GM18873 (cell line): ENCODE data around the gene SFT2D2.
"Not testable (repeated sequence)": the region's sequence is repeated elsewhere in the genome, so short reads cannot be mapped to it uniquely, and the experiment has no call there.

ENCODE experiments used
- ATAC-seq: cut with Tn5 transposase; IDR thresholded peaks from one replicate; pipeline ENCODE4 v1.9.1; 2021; ENCODE audit warnings: mild to moderate bottlenecking, moderate library complexity, moderate number of reproducible peaks; ENCODE audit not compliant: unreplicated experiment, low FRiP score

Gene SFT2D2

GRCh38 chr1:168225476-168226190 is at the start of gene SFT2D2:
TSS of gene SFT2D2 (plus strand) at chr1:168226004. CDS start at chr1:168226080, 76 bp downstream.
- ATAC-seq: peak; percentile 61

- no peak for ATAC-seq
Measured at GRCh38 chr1:168178227-168178637, 47.6 kb upstream of the SFT2D2 start.

GRCh38 chr1:168178638-168179437 is 47.0 kb upstream of the SFT2D2 start, which contains the start of gene TIPRL:
TSS of gene TIPRL (plus strand) at chr1:168178962. CDS start at chr1:168179078, 116 bp downstream.
- ATAC-seq: peak; percentile 79

GRCh38 chr1:168179438-168180147 is 46.2 kb upstream of the SFT2D2 start:
- ATAC-seq: no peak

GRCh38 chr1:168180148-168180524 is 45.7 kb upstream of the SFT2D2 start:
- no peak for ATAC-seq

GRCh38 chr1:168181063-168181720 is 44.6 kb upstream of the SFT2D2 start:
- not testable (repeated sequence) for ATAC-seq

GRCh38 chr1:168187177-168187576 is 38.6 kb upstream of the SFT2D2 start:
- ATAC-seq: no peak

- ATAC-seq: no peak
Measured at GRCh38 chr1:168190403-168190802, 35.4 kb upstream of the SFT2D2 start.

GRCh38 chr1:168195199-168196135 is 30.3 kb upstream of the SFT2D2 start:
- no peak for ATAC-seq

GRCh38 chr1:168199056-168199455 is 26.7 kb upstream of the SFT2D2 start:
- ATAC-seq: no peak

- no peak for ATAC-seq
Measured at GRCh38 chr1:168202941-168203654, 22.7 kb upstream of the SFT2D2 start.

GRCh38 chr1:168206111-168206510 is 19.7 kb upstream of the SFT2D2 start:
- no peak for ATAC-seq

GRCh38 chr1:168207673-168208072 is 18.1 kb upstream of the SFT2D2 start:
- ATAC-seq: not testable (repeated sequence)

GRCh38 chr1:168210312-168210711 is 15.5 kb upstream of the SFT2D2 start:
- ATAC-seq: no peak

GRCh38 chr1:168213349-168213748 is 12.5 kb upstream of the SFT2D2 start:
- ATAC-seq: no peak

GRCh38 chr1:168216171-168216570 is 9.6 kb upstream of the SFT2D2 start:
- ATAC-seq: no peak

- no peak for ATAC-seq
Measured at GRCh38 chr1:168217664-168218063, 8.1 kb upstream of the SFT2D2 start.

GRCh38 chr1:168218658-168219057 is 7.1 kb upstream of the SFT2D2 start:
- ATAC-seq: no peak

GRCh38 chr1:168220470-168220871 is 5.3 kb upstream of the SFT2D2 start:
- ATAC-seq: no peak
